HG03060 (cell line): ENCODE data around the gene CASK.

Experiments
- ATAC-seq: cut with Tn5 transposase; IDR thresholded peaks from one replicate; pipeline ENCODE4 v1.9.1; 2021; ENCODE audit warnings: low read depth, moderate number of reproducible peaks; ENCODE audit not compliant: unreplicated experiment

CASK gene

DNA sequence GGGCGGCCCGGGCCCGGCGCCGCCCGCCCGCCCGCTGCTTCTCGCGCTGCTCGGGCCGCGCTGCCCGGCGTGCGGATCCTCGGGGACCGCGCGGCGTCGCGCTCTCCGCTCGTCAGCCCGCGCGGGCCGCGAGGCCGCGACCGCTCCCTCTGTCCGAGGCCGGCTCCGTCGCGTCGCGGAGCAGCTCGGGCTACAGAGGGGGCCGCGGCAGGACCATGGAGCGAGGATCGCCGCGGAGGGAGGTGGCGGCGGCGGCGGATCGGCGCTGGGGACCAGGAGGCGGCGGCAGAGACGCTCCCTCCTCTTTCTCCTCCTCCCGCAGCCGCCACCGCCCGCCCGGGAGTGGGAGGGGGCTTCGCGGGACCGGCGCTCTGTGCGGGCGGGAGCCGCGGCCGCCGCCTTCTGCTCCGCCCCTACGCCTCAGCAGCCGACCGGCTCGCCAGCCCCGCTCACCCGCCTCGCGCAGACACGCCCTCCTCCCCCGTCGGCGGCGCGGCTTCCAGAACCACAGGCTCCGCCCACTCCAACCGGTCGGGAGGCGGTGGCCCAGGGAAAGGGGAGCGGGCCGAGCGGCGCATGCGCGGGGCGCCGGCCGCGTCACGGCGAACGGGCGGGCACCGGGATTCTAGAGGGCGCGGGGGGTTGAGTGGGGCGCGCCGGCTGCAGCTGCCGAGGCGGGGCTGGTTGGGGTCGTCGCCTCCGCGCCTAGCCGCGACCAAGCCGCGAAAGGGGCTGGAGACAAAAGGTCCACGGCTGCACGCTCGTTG is at the start of gene CASK:
TSS of gene CASK (minus strand) at position 344 of the 767 bp plus-strand sequence. CDS start 566 bp downstream, outside the sequence.
- peak; percentile 43 for ATAC-seq

DNA sequence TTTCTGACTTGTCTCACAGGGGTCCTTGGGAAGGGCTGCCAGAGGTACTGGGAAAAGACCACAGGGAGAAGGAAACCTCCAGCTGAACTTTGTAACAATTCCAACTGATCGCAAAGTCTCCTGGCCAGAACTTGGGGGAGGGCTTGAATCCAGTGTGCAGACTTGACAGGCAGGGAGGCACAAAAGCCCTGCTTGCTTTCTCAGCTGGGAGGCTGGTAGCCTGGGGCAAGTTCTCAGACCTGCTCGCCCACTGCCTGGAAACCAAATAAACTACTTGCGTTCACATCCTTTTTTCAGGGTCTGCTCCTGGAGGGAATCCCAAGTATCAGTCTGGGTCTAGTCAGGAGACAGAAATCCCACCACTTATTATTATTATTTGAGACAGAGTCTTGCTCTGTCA is 48.0 kb upstream of the CASK start:
- ATAC-seq, result no peak

- ATAC-seq, result no peak
Observed at GRCh38 chrX:41970419-41970818, 47.1 kb upstream of the CASK start.

GRCh38 chrX:41963348-41963747 is 40.0 kb upstream of the CASK start:
- no peak for ATAC-seq

- ATAC-seq, result no peak
Observed at GRCh38 chrX:41960142-41960541, 36.8 kb upstream of the CASK start.

- no peak for ATAC-seq
Observed at GRCh38 chrX:41958861-41959260, 35.5 kb upstream of the CASK start.

DNA sequence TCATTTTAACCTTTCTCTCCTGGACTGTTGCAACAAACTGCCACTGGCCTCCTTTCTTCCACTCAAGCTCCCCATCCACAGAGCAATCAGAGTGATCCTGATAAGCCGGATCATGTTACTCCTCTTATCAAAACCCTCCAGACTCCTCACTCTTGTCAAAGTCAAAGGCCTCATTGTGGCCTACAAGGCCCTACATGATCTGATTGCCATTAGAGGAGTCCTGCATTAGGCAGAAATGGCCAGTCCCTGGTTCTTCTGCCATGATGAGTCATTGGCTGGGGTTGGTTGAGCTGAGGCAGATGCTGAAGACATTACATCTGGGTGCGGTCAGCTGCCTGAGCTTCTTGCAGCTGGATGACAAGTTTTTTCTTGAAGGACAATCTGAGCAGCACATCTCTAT is 32.7 kb upstream of the CASK start:
- no peak for ATAC-seq

GRCh38 chrX:41952102-41952501 is 28.7 kb upstream of the CASK start:
- ATAC-seq, result no peak

DNA sequence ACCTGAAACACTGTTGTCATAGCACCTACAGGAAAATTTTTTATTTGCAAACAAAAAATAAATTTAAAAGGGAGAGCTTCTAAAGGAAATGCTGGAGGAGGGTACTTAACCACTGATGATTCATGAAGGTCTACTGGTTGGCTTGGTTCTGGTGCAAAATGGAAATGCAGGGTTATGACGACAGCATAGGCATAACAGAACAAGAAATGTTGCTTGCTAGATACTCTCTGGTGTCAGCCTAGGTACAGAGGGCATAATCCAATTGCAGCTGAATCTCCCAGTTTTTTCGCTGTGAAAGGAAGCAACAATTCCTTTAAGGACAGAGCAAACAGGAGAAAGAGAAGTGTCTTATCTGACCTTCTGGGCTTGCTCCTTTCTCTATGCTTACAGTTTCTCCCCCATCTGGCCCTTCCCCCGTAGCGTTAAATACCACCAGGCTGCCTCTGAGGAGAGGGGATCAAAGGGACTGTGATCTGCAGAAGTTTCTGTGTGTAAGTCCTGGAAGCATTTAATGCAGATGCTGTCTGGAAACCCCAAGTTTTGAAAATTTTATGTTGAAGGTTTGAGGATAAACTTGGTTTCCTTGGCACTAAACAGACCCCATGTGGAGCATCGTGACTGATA is 23.7 kb upstream of the CASK start:
- no peak for ATAC-seq

GRCh38 chrX:41946235-41946634 is 22.9 kb upstream of the CASK start:
- ATAC-seq, result no peak

GRCh38 chrX:41935832-41936231 is 12.5 kb upstream of the CASK start:
- ATAC-seq, result no peak

DNA sequence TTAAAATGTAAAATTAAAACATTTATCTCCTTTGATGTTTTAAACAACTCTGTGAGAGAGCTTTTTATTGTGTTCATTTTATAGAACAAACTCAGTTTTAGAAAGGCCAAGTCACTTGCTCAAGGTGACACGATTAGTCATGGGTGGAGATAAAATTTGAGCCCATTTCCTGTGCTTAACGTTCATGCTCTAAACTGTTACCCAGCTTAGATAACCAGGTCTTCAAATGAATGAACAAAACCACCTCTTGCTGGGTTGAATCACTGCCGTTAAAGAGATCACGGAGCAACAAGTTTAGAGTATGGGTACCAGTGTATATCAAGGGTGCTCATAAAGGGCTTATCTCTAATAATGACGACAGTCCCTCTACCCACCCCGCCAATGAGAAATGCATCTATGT is 10.2 kb upstream of the CASK start:
- ATAC-seq, result no peak

GRCh38 chrX:41932885-41933284 is 9.5 kb upstream of the CASK start:
- ATAC-seq, result no peak

- ATAC-seq, result no peak
Observed at GRCh38 chrX:41931591-41931990, 8.2 kb upstream of the CASK start.

- no peak for ATAC-seq
Observed at GRCh38 chrX:41923978-41924683, 777 bp upstream of the CASK start.

DNA sequence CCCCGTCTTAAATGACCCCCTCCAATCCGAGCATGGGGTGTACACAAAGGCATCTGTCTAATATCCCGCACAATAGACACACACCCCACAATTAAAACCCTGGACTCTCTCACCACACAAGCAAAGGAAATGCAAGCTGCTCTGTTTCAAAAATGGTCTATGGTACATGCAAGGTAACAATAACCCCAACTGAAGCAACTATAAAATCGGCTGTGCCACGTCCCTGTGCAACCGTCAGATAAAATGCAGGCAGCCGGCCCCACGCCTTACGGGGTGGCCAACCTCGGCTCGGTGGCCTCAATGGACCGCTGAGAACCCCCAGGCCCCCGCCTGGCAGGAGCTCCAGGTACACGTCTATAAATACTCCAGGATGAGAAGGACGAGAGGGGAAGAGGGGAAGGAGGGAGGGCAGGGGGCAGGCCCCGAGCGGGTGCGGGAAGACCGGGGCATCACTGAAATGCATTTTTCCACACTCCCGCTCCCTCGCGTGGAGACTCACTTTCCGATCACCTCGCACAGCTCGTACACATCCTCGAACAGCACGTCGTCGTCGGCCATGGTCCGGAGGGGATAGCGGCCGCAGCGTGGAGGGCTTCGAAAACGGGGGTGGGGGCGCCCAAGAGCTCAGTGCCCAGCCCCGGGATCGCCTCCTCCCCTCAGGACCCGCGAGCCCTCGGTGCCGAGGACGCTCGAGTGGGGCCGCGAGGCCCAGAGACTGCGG is 763 bp downstream of the CASK start:
- no peak for ATAC-seq

GRCh38 chrX:41921492-41922430 is 1.6 kb downstream of the CASK start:
- no peak for ATAC-seq

DNA sequence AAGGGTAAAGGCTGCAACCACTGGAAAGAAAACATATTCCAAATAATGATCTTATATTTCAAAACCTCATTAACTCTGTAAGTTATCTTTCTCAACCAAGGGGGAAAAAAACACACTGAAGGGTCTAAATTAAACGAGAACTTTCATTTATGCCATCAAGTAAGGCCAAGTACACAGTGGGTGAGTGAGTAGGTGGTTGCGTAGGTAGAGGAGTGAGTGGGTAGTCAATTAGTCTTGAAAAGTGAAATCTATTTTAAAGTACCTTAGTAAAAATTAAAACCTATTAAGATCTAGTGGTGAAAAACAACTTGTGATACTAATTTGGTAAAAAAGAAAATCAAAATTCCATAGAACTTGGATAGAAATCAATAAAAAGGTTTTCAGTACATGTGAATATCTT is 3.5 kb downstream of the CASK start:
- ATAC-seq, result no peak

DNA sequence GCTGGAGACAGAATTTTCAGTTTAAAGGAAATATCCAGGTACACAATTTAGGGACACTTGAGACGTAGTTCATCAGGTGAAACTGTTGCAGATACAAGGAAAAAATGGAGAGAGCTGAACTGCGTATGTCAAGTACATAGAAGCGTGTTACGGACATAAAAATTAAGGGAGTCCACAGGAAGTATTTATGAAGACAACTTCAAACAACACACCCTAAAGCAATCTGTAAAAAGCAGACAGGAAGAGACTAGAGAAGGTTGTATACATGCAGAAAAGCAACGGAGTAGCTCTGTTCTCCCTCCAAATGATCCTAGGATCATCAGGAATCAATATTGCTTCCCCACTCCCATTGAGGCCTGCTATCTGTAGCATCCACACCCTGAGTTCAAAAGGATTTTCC is 5.8 kb downstream of the CASK start:
- no peak for ATAC-seq

GRCh38 chrX:41913476-41913875 is 9.9 kb downstream of the CASK start:
- ATAC-seq, result no peak
